ENCODE measurements around the gene ANGPTL1. TPM values are rescaled to one million over a fixed set of nuclear protein-coding genes. Genes with fewer than 3 reads are reported as not detected.

The ANGPTL1 gene
- total and polyA plus RNA-seq, 2 of the 13 experiments (the other 11 are each of a cell fraction or from before 2014, with no cell fraction given), result 2.9 to 9.3 TPM

- TF ChIP-seq ZNF136 (CRISPR knock-in tag; IDR thresholded peaks at IDR 0.05; ENCODE audit: low read depth) (no peak), KLF15 (CRISPR knock-in tag; IDR thresholded peaks at IDR 0.05; ENCODE audit: borderline replicate concordance) (no peak), ARID5B (CRISPR knock-in tag; IDR thresholded peaks at IDR 0.05) (peak; percentile 78), ZNF550 (CRISPR knock-in tag; IDR thresholded peaks at IDR 0.05; ENCODE audit: borderline replicate concordance) (no peak), ZNF12 (CRISPR knock-in tag; IDR thresholded peaks at IDR 0.05) (no peak; the same call in 1 of the 2 replicates), RBAK (CRISPR knock-in tag; IDR thresholded peaks at IDR 0.05) (no peak), ZBTB3 (CRISPR knock-in tag; IDR thresholded peaks at IDR 0.05; ENCODE audit: borderline replicate concordance, low read depth) (no peak), MTA3 (CRISPR knock-in tag; IDR thresholded peaks at IDR 0.05) (no peak), JUND (CRISPR knock-in tag; IDR thresholded peaks at IDR 0.05) (no peak), HIC2 (CRISPR knock-in tag; IDR thresholded peaks at IDR 0.05; ENCODE audit: low read depth) (no peak), MAFF (IDR thresholded peaks at IDR 0.05; ENCODE audit: low read depth, low read length) (no peak), ZNF414 (CRISPR knock-in tag; IDR thresholded peaks at IDR 0.05) (no peak), RBFOX2 (IDR thresholded peaks at IDR 0.05; ENCODE audit: low read depth, low read length) (peak; percentile 54; the same call in 1 of the 2 replicates), ZNF740 (CRISPR knock-in tag; IDR thresholded peaks at IDR 0.05) (no peak), ZFYVE20 (CRISPR knock-in tag; IDR thresholded peaks at IDR 0.05; ENCODE audit: borderline replicate concordance, low read depth) (no peak), ZNF7 (CRISPR knock-in tag; IDR thresholded peaks at IDR 0.05) (no peak), MBNL3 (CRISPR knock-in tag; conservative IDR thresholded peaks at IDR 0.05) (no peak), MLLT10 (CRISPR knock-in tag; IDR thresholded peaks at IDR 0.05) (no peak), CBX2 (IDR thresholded peaks at IDR 0.05; ENCODE audit: low read depth, low read length) (no peak), CBX2 (CRISPR knock-in tag; IDR thresholded peaks at IDR 0.05; ENCODE audit: low read depth) (no peak), SP4 (CRISPR knock-in tag; IDR thresholded peaks at IDR 0.05) (no peak), ISL2 (CRISPR knock-in tag; IDR thresholded peaks at IDR 0.05) (peak; percentile 72), ZNF34 (CRISPR knock-in tag; IDR thresholded peaks at IDR 0.05; ENCODE audit: borderline replicate concordance) (no peak), FIP1L1 (IDR thresholded peaks at IDR 0.05; ENCODE audit: borderline replicate concordance, insufficient read depth, low read depth, low read length) (no peak), RELA (CRISPR knock-in tag; IDR thresholded peaks at IDR 0.05) (no peak)
Observed at GRCh38 chr1:178916448-178917174, 45.7 kb upstream of the ANGPTL1 start (continued).
